ENCODE data around the gene DENR. TPM values are rescaled to one million over a fixed set of nuclear protein-coding genes. Genes with fewer than 3 reads are reported as not detected.

The DENR gene
- total and polyA plus RNA-seq, 2 of the 8 experiments (the other 6 are each of a cell fraction or from before 2014, with no cell fraction given), result 26.9 to 84.0 TPM

DNA sequence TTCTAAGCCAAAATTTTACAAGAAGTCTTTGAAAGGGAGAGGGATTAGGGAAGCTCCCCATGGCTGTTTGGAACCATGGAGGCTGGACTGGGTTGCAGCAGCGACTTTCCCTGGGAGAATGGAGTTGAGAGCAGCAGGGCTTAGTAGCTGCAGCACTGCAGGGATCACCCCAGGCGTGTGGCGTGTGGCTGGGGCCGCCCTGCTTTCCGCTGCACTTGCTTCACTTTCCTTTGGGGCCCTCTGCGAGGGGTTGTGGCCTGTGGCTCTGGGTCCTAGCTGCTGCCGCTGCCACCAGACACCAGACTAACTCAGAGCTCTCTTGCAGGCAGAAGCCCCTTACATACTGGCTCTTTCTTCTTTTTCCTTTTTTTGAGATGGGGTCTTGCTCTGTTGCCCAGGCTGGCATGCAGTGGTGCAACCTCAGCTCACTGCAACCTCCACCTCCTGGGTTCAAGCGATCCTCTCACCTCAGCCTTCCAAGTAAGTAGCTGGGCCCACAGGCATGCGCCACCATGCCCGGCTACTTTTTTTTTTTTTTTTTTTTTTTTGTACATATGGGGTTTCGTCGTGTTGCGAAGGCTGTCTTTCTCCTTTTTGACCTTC, 47.1 kb downstream of the DENR start:
- no peak overlapping the region for H3K4me2 ChIP-seq (ENCODE audit: insufficient read depth in 1 of 2, low read depth in 2 of 2, low read length in 2 of 2)
- H3K56ac ChIP-seq (replicated peaks; ENCODE audit: insufficient read length, low read depth, low read length), result no peak overlapping the region
- no peak overlapping the region for H3K27ac ChIP-seq (ENCODE audit: low read depth, low read length)
- no peak overlapping the region for H3K14ac ChIP-seq (ENCODE audit: insufficient read length)
- CTCF ChIA-PET (ENCODE audit: partially characterized antibody), result interaction anchor here (0.5 to 2.7 kb wide), 7 partner anchors 9 to 1187 kb away, joined by 3 to 11 read pairs (median 4); no protein-coding TSS in a partner anchor
- no peak overlapping the region for H3K9ac ChIP-seq (replicated peaks in 1 of 4; ENCODE audit: extremely low read depth in 1 of 4, low read depth in 3 of 4, low read length in 3 of 4)
- no peaks in the 10 kb centered on the region for H3K4me1 ChIP-seq (replicated peaks in 1 of 4; ENCODE audit: control insufficient read depth in 3 of 4, insufficient read depth in 4 of 4, low read length in 3 of 4)
- H3K79me2 ChIP-seq (ENCODE audit: control insufficient read depth in 1 of 2, insufficient read depth in 2 of 2, low read length in 2 of 2), result no peaks in the 10 kb centered on the region
- H4K20me1 ChIP-seq (replicated peaks in 1 of 2; ENCODE audit: control insufficient read depth in 1 of 2, insufficient read depth in 2 of 2, low read length in 2 of 2), result no peaks in the 10 kb centered on the region
- H3K36me3 ChIP-seq (ENCODE audit: control insufficient read depth in 2 of 4, insufficient read depth in 4 of 4, low read length in 3 of 4), result no peaks in the 10 kb centered on the region
- H4K8ac ChIP-seq (ENCODE audit: extremely low read depth, insufficient read depth, low read length), result 0 out of 2 replicates have a peak overlapping the region, but pooled peaks have one; percentile 3
- no peaks in the 10 kb centered on the region for H3K27me3 ChIP-seq (replicated peaks in 1 of 4; ENCODE audit: control insufficient read depth in 3 of 4, extremely low read depth in 1 of 4, insufficient read depth in 3 of 4, low read length in 3 of 4)
- H3K23ac ChIP-seq (ENCODE audit: insufficient read length), result no peak overlapping the region
- no peak overlapping the region for H2BK15ac ChIP-seq (ENCODE audit: low read length)
- POLR2A ChIA-PET (ENCODE audit: partially characterized antibody), result interaction anchor here (1.1 kb wide), 1 partner anchor 68 kb away, joined by 3 read pairs; no protein-coding TSS in a partner anchor
- H3K4ac ChIP-seq (replicated peaks; ENCODE audit: insufficient read length, low read depth, low read length), result no peak overlapping the region
- no peak for DNase-seq (ENCODE audit: low read depth in 1 of 2, low spot score in 2 of 2)
- no peak for FAIRE-seq
- H2AFZ ChIP-seq (ENCODE audit: low read length), result no peak overlapping the region
- 90% methylated on average over 7 of the region's 13 CpGs; no CpG with 5 or more reads in 1 of the 2 experiments for WGBS, 2 experiments (ENCODE audit: extremely low coverage in 1 of 2, insufficient coverage in 1 of 2, insufficient read length in 1 of 2, insufficient replicate concordance in 2 of 2, low coverage in 1 of 2, low lambda C conversion rate in 2 of 2, missing lambda C conversion rate in 1 of 2)
- no peak overlapping the region for H2BK120ac ChIP-seq (replicated peaks; ENCODE audit: low read depth, low read length)
- H2AK5ac ChIP-seq (ENCODE audit: low read depth, low read length), result no peak overlapping the region
- H2BK20ac ChIP-seq (ENCODE audit: low read length), result no peak overlapping the region
- H3K18ac ChIP-seq (ENCODE audit: extremely low read depth, low read length), result no peak overlapping the region
- no peaks in the 10 kb centered on the region for H3K23me2 ChIP-seq (ENCODE audit: low read depth, low read length)
- no peak overlapping the region for H2BK12ac ChIP-seq (ENCODE audit: low read depth, low read length)
- H4K5ac ChIP-seq (ENCODE audit: insufficient read length, low read depth, low read length), result no peak overlapping the region
- H3K79me1 ChIP-seq (ENCODE audit: low read depth, low read length), result no peaks in the 10 kb centered on the region
- no peaks in the 10 kb centered on the region for H3K9me3 ChIP-seq (ENCODE audit: insufficient read depth in 2 of 2, low read depth in 1 of 2, low read length in 1 of 2)
- H2BK5ac ChIP-seq (ENCODE audit: low read depth, low read length), result no peak overlapping the region
- H4K91ac ChIP-seq (replicated peaks; ENCODE audit: insufficient read length, low read length), result no peak overlapping the region
- no peak overlapping the region for H3K4me3 ChIP-seq (ENCODE audit: extremely low read depth in 1 of 4, insufficient read depth in 2 of 4, low read depth in 3 of 4, low read length in 4 of 4)
- TF ChIP-seq RAD21 (IDR thresholded peaks at IDR 0.05 in 1 of 2, conservative IDR thresholded peaks at IDR 0.05 in 1 of 2; ENCODE audit: low read depth in 2 of 2, low read length in 2 of 2), result no peak
- no peak for TF ChIP-seq CBX5 (IDR thresholded peaks at IDR 0.05; ENCODE audit: low read depth, low read length)
- no peak for TF ChIP-seq RBBP5 (IDR thresholded peaks at IDR 0.05; ENCODE audit: borderline replicate concordance, low read depth, low read length)
- no peak for TF ChIP-seq RFX5 (IDR thresholded peaks at IDR 0.05; ENCODE audit: borderline replicate concordance, low read depth, low read length)
- no peak for TF ChIP-seq SAP30 (IDR thresholded peaks at IDR 0.05; ENCODE audit: insufficient read depth, insufficient replicate concordance, low read length)
- no peak for TF ChIP-seq YY1 (IDR thresholded peaks at IDR 0.05; ENCODE audit: low read depth, low read length)

Data from H1 (cell line).